Embryonic facial prominence (tissue), 1 donor: ENCODE results near the gene CITED2.
"Not testable (repeated sequence)": the region's sequence is repeated elsewhere in the genome, so short reads cannot be mapped to it uniquely, and the experiment has no call there.

Experiments
- DNase-seq: peaks from one replicate; pipeline ENCODE4 v3.0.0-alpha.2; 2016; ENCODE audit errors: extremely low spot score

Gene CITED2

DNA sequence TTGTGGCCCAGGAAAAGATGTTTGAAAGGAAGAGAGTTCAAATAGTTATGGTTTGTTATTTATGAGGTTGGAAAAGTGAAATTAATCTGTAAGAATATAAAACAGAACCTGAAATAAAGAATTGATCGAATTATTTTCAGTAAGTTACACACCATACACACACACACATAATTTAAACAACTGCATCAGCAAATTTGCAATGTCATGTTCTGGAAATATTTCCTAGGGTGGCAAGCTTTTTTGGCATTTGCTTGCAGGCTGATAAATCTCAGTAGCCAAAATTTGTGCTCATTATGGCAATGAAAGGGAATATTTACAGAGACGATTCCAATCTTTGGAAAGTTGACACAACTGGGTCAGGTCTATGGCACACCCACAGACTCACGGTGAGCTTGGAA, 9.5 kb downstream of the CITED2 start:
- no peak for DNase-seq

DNA sequence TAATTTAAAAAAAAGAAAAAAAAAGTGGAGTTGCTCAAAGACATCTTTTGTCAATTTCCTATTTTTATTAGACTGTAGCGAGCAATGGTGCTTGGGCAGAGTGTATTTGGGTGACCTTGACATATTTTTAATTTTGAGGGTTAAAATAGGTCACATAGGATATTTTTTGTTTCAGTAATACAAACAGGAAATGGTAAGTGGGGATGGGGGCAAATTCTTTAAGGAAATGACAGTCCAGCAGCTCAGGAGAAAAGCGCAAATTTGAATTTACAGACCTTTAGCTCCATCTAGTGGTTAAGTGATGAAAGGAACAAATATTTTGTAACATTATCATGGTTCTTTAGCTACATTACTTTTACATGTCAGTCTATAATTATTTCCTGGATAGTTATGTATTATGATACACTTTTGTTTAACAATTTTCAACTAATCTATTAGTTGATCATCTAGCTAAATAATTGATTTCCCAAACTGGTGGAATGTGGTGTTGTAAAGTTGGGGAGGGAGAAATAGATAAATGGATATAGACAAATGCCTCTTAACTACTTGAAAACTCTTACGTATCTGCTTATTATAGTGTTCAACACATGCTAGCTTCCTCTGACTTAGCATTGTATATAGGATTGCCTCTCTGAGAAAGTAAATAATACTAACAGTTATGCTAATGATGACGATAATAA, 10.0 kb downstream of the CITED2 start:
- DNase-seq: no peak

DNA sequence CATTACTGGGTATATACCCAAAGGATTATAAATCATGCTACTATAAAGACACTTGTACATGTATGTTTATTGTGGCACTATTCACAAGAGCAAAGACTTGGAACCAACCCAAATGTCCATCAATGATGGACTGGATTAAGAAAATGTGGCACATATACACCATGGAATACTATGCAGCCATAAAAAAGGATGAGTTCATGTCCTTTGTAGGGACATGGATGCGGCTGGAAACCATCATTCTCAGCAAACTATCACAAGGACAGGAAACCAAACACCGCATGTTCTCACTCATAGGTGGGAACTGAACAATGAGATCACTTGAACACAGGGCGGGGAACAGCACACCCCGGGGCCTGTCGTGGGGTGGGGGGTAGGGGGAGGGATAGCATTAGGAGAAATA, 10.7 kb downstream of the CITED2 start:
- not testable (repeated sequence) for DNase-seq

DNA sequence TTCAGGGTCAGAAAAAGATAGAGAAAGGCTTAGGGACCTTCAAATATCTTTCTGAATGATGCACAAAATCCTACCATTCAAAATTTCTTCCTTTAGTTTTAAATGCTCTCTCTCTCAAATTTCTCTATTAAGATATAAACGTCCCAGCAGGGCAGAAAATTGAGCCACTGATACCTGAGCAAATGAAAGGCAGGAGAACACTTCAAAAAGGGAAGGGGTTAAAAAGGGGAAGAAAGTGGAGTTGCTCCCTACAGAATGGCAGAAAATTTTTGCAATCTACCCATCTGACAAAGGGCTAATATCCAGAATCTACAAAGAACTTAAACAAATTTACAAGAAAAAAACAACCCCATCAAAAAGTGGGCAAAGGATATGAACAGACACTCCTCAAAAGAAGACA, 11.3 kb downstream of the CITED2 start:
- not testable (repeated sequence) for DNase-seq

DNA sequence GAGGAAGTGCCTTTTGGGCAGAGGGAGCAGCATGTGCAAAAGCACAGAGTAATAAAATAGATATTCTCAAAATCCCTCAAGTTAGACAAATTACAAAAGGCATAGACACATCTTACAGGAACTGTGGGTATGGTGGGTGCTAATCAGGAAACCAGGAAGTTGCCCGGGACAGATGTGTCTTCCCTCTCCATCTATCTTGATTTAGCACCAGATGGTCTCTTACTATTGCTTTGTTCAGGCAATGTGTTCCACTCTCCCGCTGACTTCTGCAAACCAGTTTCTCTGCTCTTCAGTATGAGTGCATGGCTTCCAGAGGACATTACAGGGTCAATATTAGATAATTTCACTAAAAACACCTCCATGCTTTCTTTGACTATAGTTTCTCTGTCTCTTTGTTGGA, 13.2 kb downstream of the CITED2 start:
- DNase-seq: no peak

DNA sequence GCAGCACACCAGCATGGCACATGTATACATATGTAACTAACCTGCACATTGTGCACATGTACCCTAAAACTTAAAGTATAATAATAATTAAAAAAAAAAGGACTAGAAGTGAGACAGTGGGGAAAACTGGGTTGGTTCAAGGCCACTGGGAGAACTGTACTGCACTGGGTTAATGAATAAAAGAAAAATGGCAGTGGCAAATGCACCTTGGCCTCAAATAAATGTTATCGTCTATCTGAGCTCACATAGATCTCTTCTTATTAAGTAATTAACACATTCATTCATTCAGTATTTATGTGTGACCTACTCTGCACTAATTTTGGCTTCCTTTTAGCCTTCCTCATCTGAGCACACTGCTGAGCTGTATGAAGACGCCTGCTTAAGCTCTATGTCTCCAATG, 17.5 kb downstream of the CITED2 start:
- DNase-seq: no peak

DNA sequence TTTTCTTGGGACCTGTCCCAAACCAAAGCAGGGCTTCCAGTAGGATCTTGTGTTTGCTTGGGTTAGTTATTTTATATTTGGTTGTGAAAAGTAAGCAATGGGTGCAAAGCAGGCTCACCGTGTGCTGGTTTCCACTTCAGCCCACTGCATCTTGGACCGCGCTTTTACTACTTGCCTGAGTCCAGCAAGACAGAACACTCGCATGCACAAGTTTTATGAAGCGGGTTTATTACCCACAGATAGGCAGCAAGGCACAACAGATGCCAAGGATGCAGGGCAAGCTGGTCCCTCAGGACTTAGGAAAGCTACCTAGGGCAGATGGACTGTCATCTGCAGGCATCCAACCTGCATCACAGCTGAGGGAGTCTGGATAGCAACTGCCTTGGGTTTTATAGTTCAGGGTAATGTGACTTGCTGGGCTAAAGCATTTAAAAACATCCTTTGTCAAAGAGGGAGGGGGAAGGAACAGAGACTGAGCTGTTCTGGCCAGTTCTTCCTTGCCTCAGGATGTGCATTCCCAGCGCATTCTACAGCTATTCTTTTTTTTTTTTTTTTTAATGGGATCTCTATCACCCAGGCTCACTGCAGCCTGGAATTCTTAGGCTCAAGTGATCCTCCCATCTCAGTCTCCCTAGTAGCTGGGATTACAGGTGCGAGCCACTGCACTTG, 18.5 kb downstream of the CITED2 start:
- no peak for DNase-seq

DNA sequence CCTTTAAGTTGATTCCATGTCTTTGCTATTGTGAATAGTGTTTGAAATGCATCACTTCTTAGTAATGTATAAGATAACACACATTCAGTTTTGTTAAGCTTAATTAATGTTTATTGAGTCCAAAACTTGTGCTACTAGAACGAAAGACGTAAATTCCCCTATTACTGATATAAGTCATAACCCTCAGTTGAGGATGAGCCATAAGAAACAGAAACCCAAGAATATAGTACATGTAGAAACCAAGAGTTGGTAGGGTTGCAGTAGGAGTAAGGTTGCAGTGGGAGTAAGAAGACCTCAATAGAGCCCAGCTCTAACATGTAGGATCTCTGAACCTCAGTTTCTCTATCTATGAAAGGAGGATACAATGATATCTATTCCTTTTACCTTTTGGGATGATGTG, 19.3 kb downstream of the CITED2 start:
- no peak for DNase-seq

DNA sequence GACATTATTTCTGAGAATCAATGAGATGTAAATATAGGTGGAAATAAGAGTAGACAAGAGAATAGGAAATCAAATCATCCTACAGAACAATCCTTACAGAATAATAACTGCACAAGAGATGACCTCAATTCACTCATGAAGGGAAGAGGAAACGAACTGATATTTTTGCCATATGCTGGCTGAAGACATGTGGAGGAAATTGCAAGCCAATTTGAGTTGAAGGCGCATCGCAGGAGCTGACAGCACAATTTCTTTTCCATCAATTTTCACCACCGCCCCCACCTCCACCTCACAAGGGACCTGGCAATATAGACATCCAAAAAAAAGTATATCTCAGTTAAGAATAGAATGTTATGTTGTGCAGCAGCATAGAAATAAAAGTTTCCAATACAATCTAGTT, 20.3 kb downstream of the CITED2 start:
- no peak for DNase-seq

DNA sequence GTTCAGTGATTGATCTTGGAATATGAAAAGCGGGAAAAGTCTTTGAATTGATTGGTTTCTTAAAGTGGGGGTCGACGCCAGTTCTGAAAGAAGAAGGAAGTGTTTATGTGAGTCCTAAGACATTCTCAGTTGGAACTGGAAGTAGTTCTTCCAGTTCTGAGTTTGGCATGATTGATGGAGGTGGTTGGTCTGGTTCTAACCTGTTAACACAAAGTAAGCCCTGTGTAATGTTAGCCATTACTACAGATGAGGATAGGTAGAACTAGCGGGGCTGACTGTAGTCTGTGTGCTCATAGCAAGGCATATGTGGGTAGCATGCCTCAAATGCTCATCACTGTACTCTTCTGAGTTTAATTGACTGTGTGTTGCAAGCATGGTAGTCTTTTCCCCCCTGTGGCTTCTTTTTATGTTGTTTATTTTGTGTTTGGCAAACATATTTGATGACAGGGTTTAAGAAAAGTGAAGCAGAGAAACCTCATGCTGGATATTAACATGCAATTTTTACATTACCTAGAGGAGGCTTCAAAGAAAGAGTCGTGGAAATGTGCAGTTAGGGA, 24.9 kb downstream of the CITED2 start:
- DNase-seq: no peak

DNA sequence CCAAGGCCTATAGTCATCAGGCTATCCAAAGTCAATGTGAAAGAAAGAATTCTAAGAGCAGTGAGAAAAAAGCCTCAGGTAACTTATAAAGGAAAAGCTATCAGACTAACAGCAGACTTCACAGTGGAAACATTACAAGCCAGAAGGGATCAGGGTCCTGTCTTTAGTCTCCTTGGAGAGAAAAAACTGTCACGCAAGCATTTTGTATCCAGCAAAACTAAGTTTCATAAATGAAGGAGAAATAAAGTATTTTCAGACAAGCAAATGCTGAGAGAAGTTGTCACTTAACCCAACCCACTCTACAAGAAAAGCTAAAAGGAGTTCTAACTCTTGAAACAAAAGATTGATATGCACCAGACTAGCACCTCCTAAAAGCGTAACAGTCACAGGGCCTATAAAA, 28.1 kb downstream of the CITED2 start:
- DNase-seq: no peak

DNA sequence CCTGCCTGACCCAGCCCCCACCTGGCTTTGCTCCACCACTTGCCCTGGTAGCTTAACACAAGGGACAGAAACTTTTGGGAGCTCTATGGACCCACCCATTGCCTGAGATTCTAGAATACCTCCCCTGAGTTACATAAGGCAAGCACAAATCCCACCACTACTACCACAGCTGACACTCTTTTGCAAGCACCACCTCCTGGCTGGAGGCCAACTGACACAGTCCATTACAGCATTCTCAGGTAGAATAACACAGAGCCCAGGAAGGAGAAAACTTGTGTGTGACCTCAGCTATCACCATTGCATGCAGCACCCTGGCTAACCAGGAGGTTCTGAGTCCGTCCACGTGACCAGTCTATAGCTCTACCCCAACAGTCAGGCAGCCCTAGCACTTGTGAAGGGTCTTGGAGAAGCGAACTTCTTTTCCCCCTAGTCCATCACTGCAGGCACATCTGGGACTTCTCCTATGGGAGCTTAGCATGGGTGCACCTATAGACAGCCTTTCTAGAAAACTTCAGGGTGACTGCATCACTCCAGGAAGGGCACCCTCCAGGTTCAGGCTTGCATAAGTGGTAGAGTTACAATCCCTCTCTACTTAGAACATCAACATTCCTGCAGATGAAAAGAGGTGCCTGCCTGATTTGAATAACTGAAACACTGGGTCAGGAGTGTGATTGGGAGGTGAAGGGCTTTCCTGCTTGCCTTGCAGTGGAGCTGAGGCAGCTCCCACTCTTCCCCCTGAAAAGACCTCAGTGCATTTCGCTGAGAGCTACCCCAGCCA, 30.1 kb downstream of the CITED2 start:
- no peak for DNase-seq

DNA sequence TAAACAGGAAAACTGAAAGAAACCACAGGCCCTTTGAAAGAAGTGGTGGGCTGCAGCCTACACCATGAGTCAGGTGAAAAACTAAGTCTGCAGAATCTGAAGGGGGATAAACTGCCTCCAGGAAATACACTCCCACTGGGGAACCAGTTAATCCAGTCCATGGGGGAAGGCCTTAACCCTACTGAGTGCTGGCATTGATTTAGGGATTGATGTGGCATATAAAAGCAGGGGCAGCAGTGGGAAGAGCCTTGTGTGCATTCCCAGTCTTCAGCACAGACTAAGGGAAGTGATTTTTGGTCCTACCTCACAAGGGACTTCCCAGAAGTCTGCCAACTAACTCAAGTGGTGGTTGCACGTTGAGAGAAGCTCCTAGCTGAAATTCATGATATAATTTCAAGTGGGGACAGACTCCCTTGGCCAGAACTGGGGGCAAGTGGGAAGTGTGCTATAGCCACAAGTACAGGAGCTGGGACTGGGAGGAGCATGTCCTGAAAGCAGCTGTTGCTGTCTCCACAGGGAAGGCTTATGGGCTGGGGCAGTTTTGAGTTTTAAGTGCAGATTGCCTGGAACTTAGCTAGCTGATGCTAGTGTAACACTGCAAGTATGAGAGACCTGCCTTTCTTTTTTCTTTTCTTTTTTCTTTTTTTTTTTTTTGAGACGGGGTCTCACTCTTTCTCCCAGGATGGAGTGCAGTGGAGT, 31.2 kb downstream of the CITED2 start:
- DNase-seq: no peak

DNA sequence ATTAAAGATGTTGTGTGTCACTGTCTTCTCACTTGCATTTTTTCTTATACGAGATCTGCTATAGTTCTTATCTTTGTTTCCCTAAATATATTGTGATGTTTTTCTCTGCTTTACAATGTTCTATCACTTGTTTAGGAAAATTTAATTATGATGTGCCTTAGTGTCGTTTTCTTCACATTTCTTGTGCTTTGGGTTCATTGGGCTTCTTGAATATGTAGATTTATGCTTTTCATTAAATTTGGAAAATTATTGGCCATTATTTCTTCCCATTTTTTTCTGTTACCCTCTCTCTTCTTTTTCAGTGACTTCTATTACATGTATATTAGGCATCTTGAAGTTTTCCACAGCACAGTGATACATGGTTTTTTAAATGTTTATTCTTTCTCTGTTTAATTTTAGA, 33.4 kb downstream of the CITED2 start:
- no peak for DNase-seq

DNA sequence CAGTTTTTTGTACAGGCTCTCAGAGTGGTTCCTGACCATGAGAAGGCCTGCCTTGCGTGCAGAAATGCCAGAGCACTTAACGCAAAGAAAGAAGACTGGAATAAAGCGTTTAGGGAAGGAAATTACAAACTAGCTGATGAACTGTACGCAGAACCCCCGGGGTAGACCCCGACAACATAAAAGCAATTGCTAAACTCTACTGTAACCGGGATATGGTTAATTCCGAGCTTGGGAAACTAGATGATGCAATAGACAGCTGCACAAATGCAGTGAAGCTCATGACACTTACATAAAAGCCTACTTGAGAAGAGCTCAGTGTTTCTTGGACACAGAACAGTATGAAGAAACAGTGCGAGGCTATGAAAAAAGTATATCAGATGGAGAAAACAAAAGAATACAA, 35.7 kb downstream of the CITED2 start:
- no peak for DNase-seq

DNA sequence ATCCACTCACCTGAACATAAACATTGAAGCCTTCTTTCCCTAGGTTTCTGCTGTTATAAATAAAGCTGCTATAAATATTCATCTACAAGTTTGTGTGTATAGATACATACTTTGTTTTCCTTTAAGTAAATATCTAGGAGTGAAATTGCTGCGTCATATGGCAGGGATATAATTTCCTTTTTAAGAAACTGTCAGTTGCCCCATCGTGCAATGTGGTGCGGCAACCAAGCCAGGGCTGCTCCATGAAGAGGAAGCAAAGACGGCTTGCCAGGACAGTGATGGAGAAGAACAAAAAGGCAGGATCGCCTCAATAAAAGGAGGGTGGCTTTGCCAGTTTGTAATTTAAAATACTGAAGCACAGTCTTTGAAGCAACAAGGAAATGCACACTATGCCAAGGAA, 36.6 kb downstream of the CITED2 start:
- DNase-seq: no peak

DNA sequence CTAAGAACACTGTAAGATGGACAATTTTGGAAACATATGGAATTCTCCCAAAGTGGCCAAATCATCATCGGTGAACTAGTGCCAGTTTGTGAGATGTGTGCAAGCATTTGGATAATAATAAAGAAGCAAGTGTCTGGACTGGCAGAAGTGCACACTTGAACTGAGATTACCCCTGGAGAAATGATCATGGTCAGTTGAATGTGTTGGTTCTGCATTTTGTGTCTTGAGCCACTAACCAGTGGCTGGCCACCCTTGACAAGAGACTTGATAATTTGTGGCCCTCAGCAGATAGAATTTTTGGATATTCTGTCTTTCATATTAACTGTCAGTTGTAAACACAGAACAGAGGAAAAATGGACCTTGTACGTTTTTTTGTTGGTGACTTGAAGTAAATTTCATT, 37.4 kb downstream of the CITED2 start:
- no peak for DNase-seq

DNA sequence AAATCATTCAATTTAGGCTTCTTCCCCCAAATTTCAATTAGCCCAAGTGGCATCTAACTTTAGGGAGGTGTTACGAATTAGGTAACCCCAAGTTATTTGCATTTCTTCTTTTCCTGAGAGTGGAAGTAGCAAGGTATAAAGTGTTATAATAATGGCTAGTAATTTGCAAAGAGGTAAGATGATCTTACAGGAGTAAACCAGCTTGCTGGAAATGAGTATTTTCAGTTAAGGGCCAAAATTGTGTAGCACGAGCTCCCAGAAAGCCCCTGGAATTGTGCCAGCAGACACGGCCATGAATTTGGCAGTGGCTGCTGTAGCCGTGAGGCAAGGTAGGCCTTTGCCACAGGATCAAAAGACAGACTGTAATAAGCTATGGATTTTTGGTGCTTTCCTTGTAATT, 38.0 kb downstream of the CITED2 start:
- DNase-seq: no peak

DNA sequence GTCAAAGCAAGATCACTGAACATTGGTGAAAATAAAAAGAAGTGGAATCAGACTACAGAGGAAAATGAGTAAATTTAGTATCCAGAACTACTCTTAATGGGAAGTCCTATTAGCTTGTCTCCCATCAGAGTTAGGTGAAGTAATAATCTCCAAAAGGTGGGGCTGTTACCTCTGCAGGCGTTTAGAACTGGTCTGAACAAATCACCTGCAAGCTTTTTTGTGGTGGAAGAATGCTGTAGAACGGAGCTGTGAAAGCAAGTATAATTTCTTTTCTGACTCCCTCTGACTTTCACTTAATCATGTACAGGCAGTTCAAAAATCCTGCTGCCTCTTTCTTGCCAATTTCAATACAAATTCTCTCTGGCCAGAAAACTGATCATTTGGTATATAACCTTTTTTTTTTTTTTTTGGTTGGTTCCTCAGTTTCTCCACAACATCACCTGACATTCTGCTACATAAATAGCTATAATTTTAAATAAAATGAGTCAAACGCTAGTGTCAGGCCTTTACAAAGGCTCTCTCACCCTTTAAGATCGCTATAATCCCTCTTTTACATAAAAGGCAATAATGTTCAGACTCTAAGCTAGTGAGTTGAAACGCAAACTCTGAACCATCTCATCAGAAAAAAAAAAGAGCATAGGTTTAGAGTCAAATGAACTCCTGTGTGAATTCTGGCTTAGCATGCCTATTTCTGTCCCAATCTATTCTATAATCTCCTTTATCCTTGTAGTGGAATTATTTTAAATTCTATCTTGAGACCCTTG, 38.8 kb downstream of the CITED2 start:
- DNase-seq: no peak

DNA sequence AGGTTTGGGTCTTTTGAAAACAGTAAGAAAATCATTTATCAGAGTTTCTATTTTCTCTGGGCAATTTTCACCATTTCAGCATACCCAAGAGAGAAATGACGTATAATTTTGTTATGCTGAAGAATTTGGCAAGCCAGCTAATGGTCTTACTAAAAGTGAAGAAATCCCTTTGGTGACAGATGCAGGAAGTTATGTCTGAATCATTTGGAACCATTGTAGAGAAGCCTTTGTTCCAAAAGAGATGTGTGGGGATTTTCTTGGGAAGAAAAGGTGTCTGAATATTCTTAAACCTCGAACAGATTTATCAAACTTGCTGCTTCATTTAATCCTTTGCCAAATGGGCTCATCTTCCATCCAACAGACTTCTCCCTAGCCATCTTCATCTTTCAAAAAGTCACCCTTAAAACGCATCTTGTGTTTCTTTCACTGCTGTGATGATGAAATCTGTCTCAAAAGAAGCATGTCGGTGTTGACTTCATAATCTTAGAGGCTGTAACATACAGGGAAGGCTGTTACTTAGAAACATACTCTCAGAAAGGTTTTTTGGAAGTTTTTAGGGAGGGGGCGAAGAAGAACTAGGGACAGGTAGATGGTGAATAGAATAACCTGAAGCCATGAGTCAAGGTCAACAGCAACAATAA, 39.5 kb downstream of the CITED2 start:
- DNase-seq: no peak
